ENCODE data around the gene XYLT1.

Gene XYLT1

GRCh38 chr16:17061326-17061725, 409.4 kb downstream of the XYLT1 start:
- no peak for DNase-seq (ENCODE audit: low read depth, low spot score)

GRCh38 chr16:17058471-17058870, 412.3 kb downstream of the XYLT1 start:
- DNase-seq (ENCODE audit: low read depth, low spot score): no peak

- no peak for DNase-seq (ENCODE audit: low read depth, low spot score)
These were observed 414.1 kb downstream of the XYLT1 start for GRCh38 chr16:17056666-17057065.

- no peak for DNase-seq (ENCODE audit: low read depth, low spot score)
These were observed 417.1 kb downstream of the XYLT1 start for GRCh38 chr16:17053536-17054160.
